ENCODE measurements around the gene ETV1. TPM values are rescaled to one million over a fixed set of nuclear protein-coding genes. Genes with fewer than 3 reads are reported as not detected.

The ETV1 gene
- total RNA-seq, 2 donors from 2014 or later, result 6.1 to 9.2 TPM

DNA sequence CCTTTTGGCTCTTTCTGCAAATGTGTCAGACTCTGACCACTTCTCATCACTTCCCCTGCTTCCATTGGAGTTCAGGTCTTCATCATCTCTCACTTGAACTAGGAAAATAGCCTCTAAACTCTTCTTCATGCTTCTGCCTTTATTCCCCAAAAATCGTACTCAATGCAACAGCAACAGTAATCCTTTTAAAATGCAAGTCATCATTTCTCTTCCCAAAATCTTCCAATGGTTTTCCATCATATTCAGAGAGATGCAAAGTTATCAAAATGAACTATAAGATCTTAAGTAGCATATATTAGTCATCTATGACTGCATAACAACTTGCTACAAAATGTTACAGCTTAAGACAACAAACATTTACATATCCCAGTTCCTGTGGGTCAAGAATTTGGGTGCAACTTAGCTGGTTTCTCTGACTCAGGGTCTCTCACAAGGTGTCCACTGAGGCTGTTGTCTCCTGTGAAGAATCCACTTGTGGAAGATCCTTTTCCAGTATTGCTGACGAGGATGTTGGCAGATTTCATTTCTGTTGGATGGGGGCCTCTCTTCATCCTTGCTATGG, 31.0 kb upstream of the ETV1 start:
- intact Hi-C loops (cut with DNase I), result no loop called here
- TF ChIP-seq POLR2A (IDR thresholded peaks at IDR 0.05) (no peak), POLR2AphosphoS5 (IDR thresholded peaks at IDR 0.05) (no peak), CTCF (IDR thresholded peaks at IDR 0.05) (no peak)
- no peaks in the 10 kb centered on the region for H3K4me1 ChIP-seq (replicated peaks)
- H3K4me3 ChIP-seq, result no peak overlapping the region
- no peak overlapping the region for H3K27ac ChIP-seq
- H3K9me3 ChIP-seq, result no peaks in the 10 kb centered on the region
- DNase-seq (ENCODE audit: low spot score), result no peak
- no peaks in the 10 kb centered on the region for H3K27me3 ChIP-seq (replicated peaks; ENCODE audit: insufficient read depth)
- no peaks in the 10 kb centered on the region for H3K36me3 ChIP-seq
- 78% methylated on average over 2 of the region's 2 CpGs for WGBS

GRCh38 chr7:14018751-14019150, 29.3 kb upstream of the ETV1 start:
- WGBS, result 89% methylated on average over 5 of the region's 5 CpGs

GRCh38 chr7:14016950-14017349, 27.5 kb upstream of the ETV1 start:
- no peak overlapping the region for H3K27ac ChIP-seq
- intact Hi-C loops (cut with DNase I), result no loop called here
- DNase-seq (ENCODE audit: low spot score), result no peak
- TF ChIP-seq POLR2A (IDR thresholded peaks at IDR 0.05), result no peak
- TF ChIP-seq POLR2AphosphoS5 (IDR thresholded peaks at IDR 0.05), result no peak
- TF ChIP-seq CTCF (IDR thresholded peaks at IDR 0.05), result no peak
- no peaks in the 10 kb centered on the region for H3K36me3 ChIP-seq
- no peaks in the 10 kb centered on the region for H3K9me3 ChIP-seq
- WGBS, result 85% methylated on average over 2 of the region's 2 CpGs
- H3K4me3 ChIP-seq, result no peak overlapping the region
- no peaks in the 10 kb centered on the region for H3K27me3 ChIP-seq (replicated peaks; ENCODE audit: insufficient read depth)
- H3K4me1 ChIP-seq (replicated peaks), result no peaks in the 10 kb centered on the region

More at GRCh38 chr7:14018751-14019150, 29.3 kb upstream of the ETV1 start:
- DNase-seq (ENCODE audit: low spot score), result no peak
- H3K4me1 ChIP-seq (replicated peaks), result no peaks in the 10 kb centered on the region
- no peaks in the 10 kb centered on the region for H3K9me3 ChIP-seq
- H3K27ac ChIP-seq, result no peak overlapping the region
- no peaks in the 10 kb centered on the region for H3K27me3 ChIP-seq (replicated peaks; ENCODE audit: insufficient read depth)
- TF ChIP-seq POLR2A (IDR thresholded peaks at IDR 0.05) (no peak), CTCF (IDR thresholded peaks at IDR 0.05) (no peak), POLR2AphosphoS5 (IDR thresholded peaks at IDR 0.05) (no peak)
- H3K36me3 ChIP-seq, result no peaks in the 10 kb centered on the region
- intact Hi-C loops (cut with DNase I), result no loop called here
- no peak overlapping the region for H3K4me3 ChIP-seq

DNA sequence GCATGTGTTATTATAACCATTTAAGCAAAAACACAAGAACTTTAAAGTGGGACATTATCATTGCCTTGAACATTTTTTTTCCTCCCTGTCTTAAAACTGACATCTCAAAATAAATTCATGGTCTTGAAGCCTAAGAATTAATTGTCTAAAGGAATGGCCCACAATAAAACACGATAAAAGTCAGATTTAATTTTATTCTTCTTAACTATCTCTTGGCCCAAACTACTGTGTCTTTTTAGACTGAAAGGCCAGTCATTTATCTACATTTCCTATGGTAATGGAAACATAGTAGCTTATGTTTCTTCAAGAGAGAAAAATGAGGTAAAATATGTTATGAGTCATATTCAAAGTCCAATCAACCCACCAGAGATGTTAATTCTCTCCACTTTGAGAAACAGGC, 24.4 kb upstream of the ETV1 start:
- H3K4me1 ChIP-seq (replicated peaks), result no peaks in the 10 kb centered on the region
- H3K9me3 ChIP-seq, result no peaks in the 10 kb centered on the region
- H3K27me3 ChIP-seq (replicated peaks; ENCODE audit: insufficient read depth), result no peaks in the 10 kb centered on the region
- intact Hi-C loops (cut with DNase I), result no loop called here
- no peak overlapping the region for H3K27ac ChIP-seq
- TF ChIP-seq CTCF (IDR thresholded peaks at IDR 0.05), result no peak
- TF ChIP-seq POLR2AphosphoS5 (IDR thresholded peaks at IDR 0.05), result no peak
- no peak for DNase-seq (ENCODE audit: low spot score)
- WGBS, result 60% methylated on average over 1 of the region's 1 CpG
- H3K36me3 ChIP-seq, result no peaks in the 10 kb centered on the region
- H3K4me3 ChIP-seq, result no peak overlapping the region
